Activated CD4-positive, alpha-beta T cell treated with anti-CD3 and anti-CD28 coated beads, Interleukin-2, amount 10 ng/mL, durations not matched to agents 7 days and 5 days (primary cell): ENCODE data around the gene MPDZ. TPM values are rescaled to one million over a fixed set of nuclear protein-coding genes. Genes with fewer than 3 reads are reported as not detected.

Experiments
- CTCF ChIA-PET: fragments of 350-600 bp; sonication (Branson Sonifier 250); formaldehyde crosslinking; loops from one replicate; lab custom pipeline; 2021; ENCODE audit warnings: antibody characterized with exemption; lab: Charles Lee
- POLR2A ChIA-PET: fragments of 350-600 bp; sonication (Branson Sonifier 250); formaldehyde crosslinking; loops from one replicate; lab custom pipeline; 2021; ENCODE audit warnings: antibody characterized with exemption; lab: Charles Lee
- DNase-seq: peaks from one replicate; pipeline ENCODE4 v3.0.0-alpha.2; 2020
- H3K27ac Mint-ChIP-seq: one replicate; pipeline ENCODE4 v1.8.0; 2021; ENCODE audit warnings: mild to moderate bottlenecking, moderate library complexity, mixed read lengths
- H3K27me3 Mint-ChIP-seq: one replicate; pipeline ENCODE4 v1.8.0; 2021; ENCODE audit warnings: mixed read lengths
- H3K36me3 Mint-ChIP-seq: one replicate; pipeline ENCODE4 v1.8.0; 2021; ENCODE audit warnings: low read depth, mixed read lengths
- H3K4me1 Mint-ChIP-seq: one replicate; pipeline ENCODE4 v1.8.0; 2021; ENCODE audit warnings: mixed read lengths
- H3K4me3 Mint-ChIP-seq: one replicate; pipeline ENCODE4 v1.8.0; 2021; ENCODE audit warnings: mild to moderate bottlenecking, moderate library complexity, mixed read lengths
- H3K9me3 Mint-ChIP-seq: one replicate; pipeline ENCODE4 v1.8.0; 2021; ENCODE audit warnings: mixed read lengths
- total RNA-seq, 2 experiments: library from RNA; stranded (reverse); gene quantifications; one replicate each; pipeline ENCODE4 v1.2.3, GENCODE V29; 2021

Gene MPDZ
- total RNA-seq, 2 experiments from 2014 or later: not detected

DNA sequence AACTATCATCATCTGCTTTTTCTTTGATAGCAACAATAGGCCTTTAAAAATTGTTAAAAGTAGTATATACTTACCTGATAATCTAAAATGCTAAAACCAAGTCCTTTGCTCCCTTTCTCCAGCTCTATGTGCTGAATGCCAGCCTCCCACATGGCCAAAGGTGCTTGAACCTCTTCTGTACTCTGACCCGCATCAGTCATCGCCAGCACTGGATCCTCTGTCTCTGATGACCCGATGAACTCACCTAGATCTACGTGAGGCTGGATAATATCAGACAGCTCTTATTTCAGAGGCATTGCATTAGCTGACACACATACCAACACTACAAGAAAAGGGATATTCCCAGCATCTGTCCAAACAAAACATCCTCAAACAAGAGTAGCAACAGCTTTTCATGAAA is 89.5 kb downstream of the MPDZ start:
- POLR2A ChIA-PET: no interaction called here
- H3K27ac Mint-ChIP-seq: no peak overlapping the region
- H3K27me3 Mint-ChIP-seq: no peaks in the 10 kb centered on the region
- H3K36me3 Mint-ChIP-seq: no peaks in the 10 kb centered on the region
- no peak overlapping the region for H3K4me3 Mint-ChIP-seq
- CTCF ChIA-PET: no interaction called here
- no peaks in the 10 kb centered on the region for H3K9me3 Mint-ChIP-seq
- DNase-seq: no peak
- H3K4me1 Mint-ChIP-seq: no peaks in the 10 kb centered on the region

DNA sequence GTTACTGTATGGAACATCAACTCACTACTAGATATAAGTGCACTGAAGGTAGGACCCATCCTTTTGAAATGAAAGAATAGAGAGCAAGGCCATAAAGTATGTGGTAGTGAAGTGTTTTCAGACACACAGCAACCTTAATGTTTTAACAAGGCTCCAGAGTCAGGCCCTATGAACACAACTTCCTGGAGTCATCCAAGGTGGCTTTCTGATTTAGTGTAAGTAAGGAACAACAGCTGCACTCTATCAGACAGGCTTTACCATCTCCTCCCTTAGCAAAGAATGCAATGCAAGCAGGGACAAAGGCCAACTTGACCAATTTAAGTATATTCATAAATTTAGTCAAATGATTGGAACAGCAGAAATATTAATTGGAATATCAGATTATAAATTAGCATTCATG is 90.1 kb downstream of the MPDZ start:
- no peaks in the 10 kb centered on the region for H3K36me3 Mint-ChIP-seq
- H3K9me3 Mint-ChIP-seq: no peaks in the 10 kb centered on the region
- H3K4me1 Mint-ChIP-seq: no peaks in the 10 kb centered on the region
- H3K4me3 Mint-ChIP-seq: no peak overlapping the region
- POLR2A ChIA-PET: no interaction called here
- DNase-seq: no peak
- no peaks in the 10 kb centered on the region for H3K27me3 Mint-ChIP-seq
- no peak overlapping the region for H3K27ac Mint-ChIP-seq
- CTCF ChIA-PET: no interaction called here

DNA sequence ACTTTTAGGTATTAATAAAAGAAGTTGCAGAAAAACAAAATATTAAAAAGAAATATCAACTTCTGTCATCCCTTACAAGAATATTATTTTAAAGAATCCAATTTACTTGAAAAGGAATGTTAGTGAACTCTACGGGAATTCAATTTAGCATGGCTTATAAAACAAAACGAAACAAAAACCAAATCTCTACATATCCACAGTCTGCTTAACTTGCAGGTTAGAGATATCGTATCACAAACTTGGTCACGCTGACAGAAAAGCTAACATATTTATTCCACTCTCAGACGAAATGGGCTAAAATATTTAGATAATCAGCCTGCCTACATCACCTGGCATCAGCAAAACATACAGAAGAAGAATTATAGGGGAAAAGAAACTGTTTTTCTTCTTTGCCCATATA is 92.7 kb downstream of the MPDZ start:
- H3K9me3 Mint-ChIP-seq: no peaks in the 10 kb centered on the region
- H3K4me3 Mint-ChIP-seq: no peak overlapping the region
- CTCF ChIA-PET: no interaction called here
- H3K4me1 Mint-ChIP-seq: no peaks in the 10 kb centered on the region
- H3K27ac Mint-ChIP-seq: no peak overlapping the region
- POLR2A ChIA-PET: no interaction called here
- no peaks in the 10 kb centered on the region for H3K36me3 Mint-ChIP-seq
- DNase-seq: no peak
- H3K27me3 Mint-ChIP-seq: no peaks in the 10 kb centered on the region

DNA sequence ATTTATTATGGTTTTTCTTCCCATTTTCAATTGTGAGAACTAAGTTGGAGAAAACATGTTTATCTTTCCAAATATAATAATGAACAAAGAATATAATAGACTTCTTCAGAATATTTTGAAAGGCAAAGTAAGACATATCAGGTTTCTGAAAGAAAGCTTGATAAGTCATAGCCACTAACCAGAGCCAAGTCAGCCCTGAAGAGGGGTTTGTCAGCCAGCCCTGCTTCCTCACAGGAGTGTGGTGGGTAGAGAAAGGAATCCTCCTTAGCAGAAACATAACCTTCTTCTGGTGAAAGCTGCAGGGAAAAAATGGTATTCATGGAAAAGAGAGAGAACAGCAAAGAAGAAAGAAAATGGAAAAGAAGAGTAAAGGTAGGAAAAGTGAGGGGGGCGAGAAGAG is 93.4 kb downstream of the MPDZ start:
- Mint-ChIP-seq H3K4me1 (no peaks in the 10 kb centered on the region), H3K27ac (peak overlapping the region; percentile 36), H3K9me3 (no peaks in the 10 kb centered on the region), H3K27me3 (no peaks in the 10 kb centered on the region), H3K36me3 (no peaks in the 10 kb centered on the region), H3K4me3 (no peak overlapping the region)
- POLR2A ChIA-PET: no interaction called here
- CTCF ChIA-PET: no interaction called here
- DNase-seq: no peak

DNA sequence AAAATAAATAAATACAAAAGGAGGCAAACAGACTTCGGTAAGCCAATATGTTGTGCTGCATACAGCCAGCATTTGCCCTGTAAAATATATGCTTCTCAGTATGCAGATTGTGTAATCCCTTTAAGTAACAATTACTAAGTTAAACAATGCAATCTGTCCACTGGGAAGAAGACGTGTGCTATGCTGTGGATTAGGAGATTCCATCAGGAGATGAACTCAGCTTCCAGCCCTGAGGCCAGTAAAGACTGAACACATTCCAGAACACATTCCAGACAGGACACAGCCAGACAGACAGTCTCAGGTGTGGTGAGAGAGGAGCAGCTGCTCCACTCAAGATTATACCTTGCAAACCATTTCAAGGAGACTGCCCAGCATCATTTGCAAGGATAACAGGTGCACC is 97.8 kb downstream of the MPDZ start:
- H3K27ac Mint-ChIP-seq: no peak overlapping the region
- CTCF ChIA-PET: no interaction called here
- no peak for DNase-seq
- no peaks in the 10 kb centered on the region for H3K27me3 Mint-ChIP-seq
- no peaks in the 10 kb centered on the region for H3K9me3 Mint-ChIP-seq
- POLR2A ChIA-PET: no interaction called here
- no peak overlapping the region for H3K4me3 Mint-ChIP-seq
- no peaks in the 10 kb centered on the region for H3K36me3 Mint-ChIP-seq
- H3K4me1 Mint-ChIP-seq: no peaks in the 10 kb centered on the region

DNA sequence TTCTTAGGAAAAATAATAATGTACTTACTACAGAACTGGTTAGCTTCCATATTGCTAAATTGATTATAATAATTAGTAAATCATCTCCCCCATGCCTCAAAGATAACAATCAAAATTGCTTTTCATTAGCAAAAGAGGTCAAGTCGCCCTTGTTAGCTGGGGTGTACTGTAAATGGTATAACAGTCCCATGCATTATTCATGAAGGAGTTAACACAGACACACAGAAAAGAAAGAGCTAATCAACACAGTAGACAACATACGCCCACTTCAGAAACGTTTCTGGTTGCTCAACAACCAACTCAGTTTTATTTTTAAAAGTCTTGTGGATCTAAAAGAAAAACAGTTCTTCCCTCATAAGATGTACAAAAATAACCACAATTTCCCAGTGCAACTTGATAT is 100.2 kb downstream of the MPDZ start:
- H3K9me3 Mint-ChIP-seq: no peaks in the 10 kb centered on the region
- H3K36me3 Mint-ChIP-seq: no peaks in the 10 kb centered on the region
- H3K4me3 Mint-ChIP-seq: no peak overlapping the region
- no peak overlapping the region for H3K27ac Mint-ChIP-seq
- no peak for DNase-seq
- ChIA-PET CTCF (no interaction called here), POLR2A (no interaction called here)
- H3K4me1 Mint-ChIP-seq: no peaks in the 10 kb centered on the region
- H3K27me3 Mint-ChIP-seq: no peaks in the 10 kb centered on the region

DNA sequence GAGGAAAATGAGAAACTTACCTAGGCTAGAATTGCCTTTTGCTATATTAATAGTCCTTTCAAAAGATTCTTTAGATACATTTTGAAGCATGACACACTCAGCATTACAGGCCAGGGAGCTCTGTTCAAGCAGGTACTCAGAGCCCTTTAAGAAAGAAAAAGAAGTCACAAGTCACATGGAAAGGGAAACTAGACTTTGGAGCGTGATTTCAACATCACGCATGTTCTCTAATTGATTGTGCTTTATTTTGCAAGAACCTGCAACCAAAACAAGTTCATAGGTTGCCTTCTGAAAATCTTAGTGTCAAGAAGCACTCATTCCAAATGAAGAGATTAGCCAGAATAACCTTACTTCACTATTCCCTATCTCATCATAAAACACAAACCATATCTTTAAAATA is 103.8 kb downstream of the MPDZ start:
- POLR2A ChIA-PET: no interaction called here

DNA sequence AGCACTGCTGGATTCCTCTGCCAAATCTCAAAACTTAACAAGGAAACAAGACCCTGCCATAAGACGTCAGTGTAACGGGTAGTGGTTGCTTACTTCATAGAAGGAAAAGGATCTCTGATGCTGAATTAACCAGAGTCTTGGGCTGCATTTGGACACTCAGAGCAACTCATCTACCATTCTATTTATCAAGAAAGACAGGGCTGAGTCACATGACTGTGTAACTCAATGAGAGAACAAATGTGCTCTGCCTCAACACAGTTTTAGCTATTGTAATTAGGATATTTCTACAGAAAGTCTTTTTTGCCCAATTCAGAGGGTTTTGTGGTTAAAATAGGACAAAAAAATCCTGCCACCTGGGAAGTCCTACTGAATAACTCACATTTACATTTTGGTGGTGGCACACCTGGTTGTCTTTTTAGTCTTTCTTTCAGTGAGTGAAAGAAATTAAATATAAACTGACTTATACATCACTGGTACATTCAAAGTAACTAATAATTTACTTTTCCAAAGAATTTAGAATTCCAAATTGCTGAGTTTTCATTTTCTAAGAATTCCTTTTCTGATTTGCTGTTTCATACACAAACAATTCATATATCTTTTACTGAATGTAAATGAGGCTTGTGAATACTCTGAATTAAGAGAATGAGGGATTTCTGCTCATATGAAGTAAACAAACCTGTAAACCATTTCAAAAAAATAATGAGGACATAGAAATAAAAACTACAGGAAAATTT is 104.4 kb downstream of the MPDZ start:
- H3K9me3 Mint-ChIP-seq: peaks cover 4% of the 10 kb centered on the region
- H3K27me3 Mint-ChIP-seq: no peaks in the 10 kb centered on the region
- ChIA-PET CTCF (no interaction called here), POLR2A (no interaction called here)
- H3K36me3 Mint-ChIP-seq: no peaks in the 10 kb centered on the region
- no peak for DNase-seq
- no peaks in the 10 kb centered on the region for H3K4me1 Mint-ChIP-seq
- no peak overlapping the region for H3K4me3 Mint-ChIP-seq
- H3K27ac Mint-ChIP-seq: no peak overlapping the region

More for the DNA sequence above, 103.8 kb downstream of the MPDZ start:
- H3K36me3 Mint-ChIP-seq: no peaks in the 10 kb centered on the region
- H3K4me1 Mint-ChIP-seq: no peaks in the 10 kb centered on the region
- CTCF ChIA-PET: no interaction called here
- H3K27ac Mint-ChIP-seq: no peak overlapping the region
- no peaks in the 10 kb centered on the region for H3K27me3 Mint-ChIP-seq
- DNase-seq: no peak
- H3K4me3 Mint-ChIP-seq: no peak overlapping the region
- H3K9me3 Mint-ChIP-seq: peaks cover 4% of the 10 kb centered on the region

DNA sequence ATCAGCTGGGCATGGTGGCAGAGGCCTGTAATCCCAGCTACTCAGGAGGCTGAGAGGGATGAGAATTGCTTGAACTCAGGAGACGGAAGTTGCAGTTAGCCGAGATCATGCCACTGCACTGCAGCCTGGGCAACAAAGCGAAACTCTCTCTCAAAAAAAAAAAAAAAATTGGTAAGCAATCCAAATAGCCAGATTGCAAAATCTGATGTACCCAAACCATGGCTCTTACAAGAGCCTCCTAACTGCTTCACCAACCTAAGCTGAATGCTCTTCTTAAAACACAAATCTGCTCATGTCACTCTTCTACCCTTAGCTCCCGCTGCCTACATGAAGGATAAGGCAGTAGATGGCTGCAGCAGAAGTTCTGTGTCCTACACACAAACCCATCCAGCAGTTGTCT is 105.9 kb downstream of the MPDZ start:
- ChIA-PET CTCF (no interaction called here), POLR2A (no interaction called here)
- Mint-ChIP-seq H3K36me3 (no peaks in the 10 kb centered on the region), H3K9me3 (peaks cover 4% of the 10 kb centered on the region), H3K27me3 (no peaks in the 10 kb centered on the region), H3K4me1 (no peaks in the 10 kb centered on the region), H3K27ac (no peak overlapping the region), H3K4me3 (no peak overlapping the region)
- no peak for DNase-seq

DNA sequence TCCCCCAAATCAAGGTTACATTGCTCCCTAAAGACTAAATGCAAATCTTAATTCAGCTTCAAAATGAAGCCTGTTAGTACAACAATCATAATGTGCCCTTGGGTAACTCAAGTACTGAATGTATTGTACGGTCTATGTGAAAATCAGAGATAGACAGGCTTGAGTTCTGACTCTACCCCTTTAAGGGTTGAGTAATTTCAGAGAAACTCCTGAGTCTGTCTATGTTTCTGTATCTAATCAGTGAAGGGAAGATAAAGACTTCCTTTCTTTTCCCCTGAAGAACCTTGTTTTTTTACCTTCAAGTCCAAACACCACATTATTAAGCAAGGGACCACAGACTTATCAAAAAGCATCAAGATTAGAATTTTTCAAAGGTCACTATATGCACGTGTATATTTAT is 108.2 kb downstream of the MPDZ start:
- ChIA-PET CTCF (no interaction called here), POLR2A (no interaction called here)
- H3K9me3 Mint-ChIP-seq: peaks cover 4% of the 10 kb centered on the region
- no peaks in the 10 kb centered on the region for H3K36me3 Mint-ChIP-seq
- no peak overlapping the region for H3K27ac Mint-ChIP-seq
- H3K27me3 Mint-ChIP-seq: no peaks in the 10 kb centered on the region
- no peaks in the 10 kb centered on the region for H3K4me1 Mint-ChIP-seq
- no peak overlapping the region for H3K4me3 Mint-ChIP-seq
- DNase-seq: no peak

DNA sequence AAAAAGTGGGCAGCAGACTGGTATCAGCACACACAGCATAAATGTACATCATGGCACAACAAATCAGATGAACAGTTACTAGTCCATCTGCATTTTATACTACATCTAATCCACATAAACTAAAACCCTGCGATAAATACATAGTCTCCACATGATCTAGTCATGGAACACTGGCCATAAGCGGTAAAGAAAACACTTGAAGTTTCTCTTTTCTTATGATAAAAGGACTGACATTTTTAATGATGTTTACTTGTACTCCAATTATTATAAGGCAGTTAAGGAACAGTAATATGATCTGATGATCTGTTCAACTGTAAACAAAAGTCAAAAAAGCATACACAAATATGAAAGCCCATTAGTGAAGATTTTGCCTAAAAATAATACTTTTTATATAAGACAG is 112.5 kb downstream of the MPDZ start:
- no peak overlapping the region for H3K27ac Mint-ChIP-seq
- no peaks in the 10 kb centered on the region for H3K27me3 Mint-ChIP-seq
- no peaks in the 10 kb centered on the region for H3K9me3 Mint-ChIP-seq
- H3K4me1 Mint-ChIP-seq: no peaks in the 10 kb centered on the region
- H3K4me3 Mint-ChIP-seq: no peak overlapping the region
- ChIA-PET POLR2A (interaction anchor here (0.6 kb wide), 1 partner anchor 276 kb away, joined by 3 read pairs; no protein-coding TSS in a partner anchor), CTCF (no interaction called here)
- no peak for DNase-seq
- no peaks in the 10 kb centered on the region for H3K36me3 Mint-ChIP-seq

DNA sequence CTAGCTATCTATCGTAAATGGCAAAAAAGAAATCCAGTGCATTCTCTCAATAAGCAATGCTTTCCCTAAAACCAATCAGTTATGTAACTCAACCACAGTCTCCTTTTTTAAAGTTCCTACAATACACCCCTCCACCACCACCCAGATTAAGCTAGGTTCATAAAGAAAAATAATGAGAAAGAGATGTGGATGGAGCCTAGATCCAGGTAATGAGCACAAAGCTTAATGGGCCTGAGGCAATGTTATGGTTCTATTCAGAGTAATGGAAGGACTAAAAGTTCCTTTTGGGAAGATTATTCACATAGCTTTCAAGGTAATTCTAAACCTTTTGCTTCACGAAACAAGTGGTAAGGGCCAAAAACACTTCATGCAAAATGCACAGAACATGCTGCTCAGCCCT is 113.5 kb downstream of the MPDZ start:
- ChIA-PET POLR2A (no interaction called here), CTCF (interaction anchor here (1.1 kb wide), 1 partner anchor 76 kb away, joined by 3 read pairs; no protein-coding TSS in a partner anchor)
- Mint-ChIP-seq H3K27ac (no peak overlapping the region), H3K36me3 (no peaks in the 10 kb centered on the region), H3K4me3 (no peak overlapping the region), H3K4me1 (no peaks in the 10 kb centered on the region), H3K9me3 (no peaks in the 10 kb centered on the region), H3K27me3 (no peaks in the 10 kb centered on the region)
- DNase-seq: no peak

DNA sequence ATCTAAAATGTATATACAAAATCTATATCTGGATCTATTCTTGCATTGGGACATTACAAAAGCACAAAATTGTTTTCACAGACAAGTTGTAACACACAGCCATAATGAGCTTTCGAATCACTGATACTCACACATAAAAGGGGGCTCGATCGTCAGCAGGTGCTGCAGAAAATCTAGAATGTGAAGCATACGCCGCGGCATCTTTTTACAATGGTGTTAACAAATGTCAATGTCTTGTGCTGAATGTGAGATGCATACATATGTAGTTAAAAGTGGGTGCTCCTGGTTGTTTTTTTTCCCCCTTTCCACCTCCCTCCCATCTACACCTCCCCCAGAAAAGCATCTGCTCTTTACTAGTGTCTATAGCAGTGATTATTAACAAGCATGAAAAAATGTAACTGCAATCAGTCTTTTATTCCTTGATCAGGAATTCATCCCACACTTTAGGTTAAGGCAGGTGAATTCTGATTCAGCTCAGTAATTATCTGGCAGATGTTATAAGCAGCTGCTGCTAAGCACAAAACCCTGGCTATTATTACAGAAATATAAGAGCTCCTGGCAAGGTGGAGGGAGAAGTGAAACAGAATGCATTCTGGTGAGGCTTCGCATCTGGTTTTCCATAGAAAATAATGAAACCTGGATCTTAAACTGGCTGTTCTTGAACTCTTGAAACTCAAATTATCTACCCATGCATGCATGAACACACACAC is 114.1 kb downstream of the MPDZ start:
- CTCF ChIA-PET: interaction anchor here (1.1 kb wide), 1 partner anchor 76 kb away, joined by 3 read pairs; no protein-coding TSS in a partner anchor
- Mint-ChIP-seq H3K4me1 (no peaks in the 10 kb centered on the region), H3K27ac (no peak overlapping the region), H3K27me3 (no peaks in the 10 kb centered on the region), H3K4me3 (no peak overlapping the region), H3K36me3 (no peaks in the 10 kb centered on the region), H3K9me3 (no peaks in the 10 kb centered on the region)
- no peak for DNase-seq
- POLR2A ChIA-PET: no interaction called here
